Spleen (tissue), 7 donors: ENCODE measurements around the gene METTL23.

Source experiments
- CTCF ChIP-seq, 11 experiments: fragments of 200-600 bp in 7 of 11; fragments of 450-650 bp in 4 of 11; sonication (generic) in 4 of 11; IDR thresholded peaks in 8 of 11; conservative IDR thresholded peaks in 3 of 11; 1 replicate in 7 of 11; 2 replicates in 4 of 11; pipeline versions ENCODE4 v1.4.0 to v1.8.0; 2016 to 2021; ENCODE audit warnings: antibody characterized with exemption in 11 of 11, inconsistent platforms in 4 of 11, mild to moderate bottlenecking in 1 of 11
- POLR2A ChIP-seq, 3 donors: fragments of 450-650 bp; IDR thresholded peaks; one replicate each; pipeline ENCODE4 v1.5.1; 2017; ENCODE audit warnings: antibody characterized with exemption in 3 of 3, mild to moderate bottlenecking in 1 of 3
- POLR2AphosphoS5 ChIP-seq, 3 donors: sonication (generic); formaldehyde crosslinking; IDR thresholded peaks; one replicate each; pipeline ENCODE4 v1.5.1; 2017; ENCODE audit warnings: antibody characterized with exemption in 3 of 3
- donor health status: DM: no; HTN: no; CAD: no; lungs with moderate emphysema.
- donor health status: DM: no; HTN: no; CAD: no.
- donor health status: DM: no; HTN: no; CAD: no.

GRCh38 chr17:76700617-76701470 lies 25.8 kb upstream of the METTL23 start:
- TF ChIP-seq CTCF (IDR thresholded peaks at IDR 0.05 in 8 of 11, conservative IDR thresholded peaks at IDR 0.05 in 3 of 11): no peak
- no peak for TF ChIP-seq POLR2A (IDR thresholded peaks at IDR 0.05)
- TF ChIP-seq POLR2AphosphoS5 (IDR thresholded peaks at IDR 0.05): peak; percentile 69 to 80 (median 71)
